ENCODE results near the gene GTF3A.
"Not testable (repeated sequence)": the region's sequence is repeated elsewhere in the genome, so short reads cannot be mapped to it uniquely, and the experiment has no call there.

Gene GTF3A

GRCh38 chr13:27391471-27391870, 32.9 kb upstream of the GTF3A start:
- Histone ChIP-seq H3K27me3 (replicated peaks; ENCODE audit: control insufficient read depth, insufficient read depth, low read length) (peaks cover 24% of the 10 kb centered on the region), H3K9ac (ENCODE audit: low read length) (no peak overlapping the region), H3K4me1 (ENCODE audit: control insufficient read depth, insufficient read depth, low read length) (peaks cover 5% of the 10 kb centered on the region), H3K4me3 (ENCODE audit: low read length) (no peak overlapping the region), H3K36me3 (ENCODE audit: control insufficient read depth, insufficient read depth, low read length, severe bottlenecking) (no peaks in the 10 kb centered on the region), H3K9me3 (ENCODE audit: control insufficient read depth, low read length) (no peaks in the 10 kb centered on the region)
- no peak for DNase-seq (ENCODE audit: low read depth)

GRCh38 chr13:27393101-27393500, 31.3 kb upstream of the GTF3A start:
- no peaks in the 10 kb centered on the region for H3K9me3 ChIP-seq (ENCODE audit: control insufficient read depth, low read length)
- no peaks in the 10 kb centered on the region for H3K36me3 ChIP-seq (ENCODE audit: control insufficient read depth, insufficient read depth, low read length, severe bottlenecking)
- no peak overlapping the region for H3K9ac ChIP-seq (ENCODE audit: low read length)
- peaks cover 5% of the 10 kb centered on the region for H3K4me1 ChIP-seq (ENCODE audit: control insufficient read depth, insufficient read depth, low read length)
- H3K27me3 ChIP-seq (replicated peaks; ENCODE audit: control insufficient read depth, insufficient read depth, low read length) = peaks cover 26% of the 10 kb centered on the region
- DNase-seq (ENCODE audit: low read depth) = no peak
- no peak overlapping the region for H3K4me3 ChIP-seq (ENCODE audit: low read length)

DNA sequence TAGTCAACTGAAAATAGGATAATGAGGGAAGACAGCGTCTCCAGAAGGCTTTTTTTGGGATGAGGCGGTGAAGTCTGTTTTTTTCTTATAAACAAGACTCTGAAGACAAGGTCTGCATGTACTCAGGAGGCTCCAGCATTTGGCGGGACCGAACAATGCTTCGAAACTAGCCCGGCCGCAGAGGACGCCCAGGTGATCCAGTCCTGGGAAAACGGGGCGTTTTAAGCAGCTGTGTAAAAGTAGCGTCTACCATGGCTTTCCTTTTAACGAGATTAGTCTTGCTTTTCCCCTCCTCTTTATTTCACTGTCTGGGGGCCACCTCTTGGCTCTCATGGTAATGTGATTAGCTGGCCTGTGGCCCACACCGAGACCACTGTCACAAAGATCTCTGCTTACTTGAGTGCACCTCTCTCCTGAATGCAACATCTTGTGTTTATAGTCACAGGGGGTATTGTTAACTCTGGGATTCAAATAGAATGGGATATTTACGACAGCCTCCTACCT, 29.4 kb upstream of the GTF3A start:
- Histone ChIP-seq H3K27me3 (replicated peaks; ENCODE audit: control insufficient read depth, insufficient read depth, low read length) (peaks cover 26% of the 10 kb centered on the region), H3K36me3 (ENCODE audit: control insufficient read depth, insufficient read depth, low read length, severe bottlenecking) (no peaks in the 10 kb centered on the region), H3K9me3 (ENCODE audit: control insufficient read depth, low read length) (no peaks in the 10 kb centered on the region), H3K4me1 (ENCODE audit: control insufficient read depth, insufficient read depth, low read length) (peaks cover 5% of the 10 kb centered on the region), H3K9ac (ENCODE audit: low read length) (no peak overlapping the region), H3K4me3 (ENCODE audit: low read length) (no peak overlapping the region)
- no peak for DNase-seq (ENCODE audit: low read depth)

GRCh38 chr13:27396252-27396846, 28.1 kb upstream of the GTF3A start:
- no peak for DNase-seq (ENCODE audit: low read depth)
- no peaks in the 10 kb centered on the region for H3K36me3 ChIP-seq (ENCODE audit: control insufficient read depth, insufficient read depth, low read length, severe bottlenecking)
- no peak overlapping the region for H3K9ac ChIP-seq (ENCODE audit: low read length)
- peaks cover 26% of the 10 kb centered on the region for H3K27me3 ChIP-seq (replicated peaks; ENCODE audit: control insufficient read depth, insufficient read depth, low read length)
- H3K4me3 ChIP-seq (ENCODE audit: low read length) = no peak overlapping the region
- H3K4me1 ChIP-seq (ENCODE audit: control insufficient read depth, insufficient read depth, low read length) = peaks cover 5% of the 10 kb centered on the region
- no peaks in the 10 kb centered on the region for H3K9me3 ChIP-seq (ENCODE audit: control insufficient read depth, low read length)

- Histone ChIP-seq H3K9ac (ENCODE audit: low read length) (no peak overlapping the region), H3K4me1 (ENCODE audit: control insufficient read depth, insufficient read depth, low read length) (peaks cover 10% of the 10 kb centered on the region), H3K27me3 (replicated peaks; ENCODE audit: control insufficient read depth, insufficient read depth, low read length) (peaks cover 22% of the 10 kb centered on the region), H3K36me3 (ENCODE audit: control insufficient read depth, insufficient read depth, low read length, severe bottlenecking) (no peaks in the 10 kb centered on the region), H3K4me3 (ENCODE audit: low read length) (no peak overlapping the region), H3K9me3 (ENCODE audit: control insufficient read depth, low read length) (no peaks in the 10 kb centered on the region)
- no peak for DNase-seq (ENCODE audit: low read depth)
Observed at GRCh38 chr13:27398360-27398759, 26.1 kb upstream of the GTF3A start.

DNA sequence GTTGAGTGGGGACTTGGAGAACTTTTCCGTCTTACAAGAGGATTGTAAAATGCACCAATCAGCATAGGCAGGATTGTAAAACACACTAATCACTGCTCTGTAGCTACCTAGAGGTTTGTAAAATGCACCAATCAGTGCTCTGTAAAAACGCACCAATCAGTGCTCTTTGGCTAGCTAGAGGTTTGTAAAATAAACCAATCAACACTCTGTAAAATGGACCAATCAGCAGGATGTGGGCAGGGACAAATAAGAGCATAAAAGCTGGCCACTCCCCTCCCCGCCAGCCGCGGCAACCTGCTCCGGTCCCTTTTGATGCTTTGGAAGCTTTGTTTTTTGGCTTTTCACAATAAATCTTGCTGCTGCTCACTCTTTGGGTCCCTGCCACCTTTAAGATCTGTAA, 24.0 kb upstream of the GTF3A start:
- H3K9me3 ChIP-seq (ENCODE audit: control insufficient read depth, low read length); H3K4me3 ChIP-seq (ENCODE audit: low read length); H3K9ac ChIP-seq (ENCODE audit: low read length); DNase-seq (ENCODE audit: low read depth); H3K36me3 ChIP-seq (ENCODE audit: control insufficient read depth, insufficient read depth, low read length, severe bottlenecking): not testable (repeated sequence)
- peaks cover 20% of the 10 kb centered on the region for H3K4me1 ChIP-seq (ENCODE audit: control insufficient read depth, insufficient read depth, low read length)
- peaks cover 12% of the 10 kb centered on the region for H3K27me3 ChIP-seq (replicated peaks; ENCODE audit: control insufficient read depth, insufficient read depth, low read length)

DNA sequence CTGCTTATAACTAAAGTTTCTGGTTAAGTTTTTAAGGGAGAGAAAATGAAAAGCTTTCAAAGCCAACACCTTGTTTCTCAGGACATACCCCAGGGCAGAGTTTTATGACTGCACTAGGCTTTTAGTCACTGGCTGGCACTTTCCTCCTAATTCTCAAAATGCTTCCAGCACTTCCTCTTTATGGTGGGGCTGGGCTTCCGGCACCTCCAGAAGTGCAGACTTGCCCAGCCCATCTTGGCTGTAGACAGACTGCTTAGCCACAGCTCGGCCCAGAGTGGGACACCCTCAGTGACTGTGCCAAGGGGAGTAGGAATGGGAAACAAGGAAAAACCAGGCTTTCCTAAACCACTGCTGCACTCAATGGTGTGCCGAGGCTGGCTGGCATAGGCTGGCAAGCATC, 23.2 kb upstream of the GTF3A start:
- H3K36me3 ChIP-seq (ENCODE audit: control insufficient read depth, insufficient read depth, low read length, severe bottlenecking) = no peaks in the 10 kb centered on the region
- peaks cover 20% of the 10 kb centered on the region for H3K4me1 ChIP-seq (ENCODE audit: control insufficient read depth, insufficient read depth, low read length)

DNA sequence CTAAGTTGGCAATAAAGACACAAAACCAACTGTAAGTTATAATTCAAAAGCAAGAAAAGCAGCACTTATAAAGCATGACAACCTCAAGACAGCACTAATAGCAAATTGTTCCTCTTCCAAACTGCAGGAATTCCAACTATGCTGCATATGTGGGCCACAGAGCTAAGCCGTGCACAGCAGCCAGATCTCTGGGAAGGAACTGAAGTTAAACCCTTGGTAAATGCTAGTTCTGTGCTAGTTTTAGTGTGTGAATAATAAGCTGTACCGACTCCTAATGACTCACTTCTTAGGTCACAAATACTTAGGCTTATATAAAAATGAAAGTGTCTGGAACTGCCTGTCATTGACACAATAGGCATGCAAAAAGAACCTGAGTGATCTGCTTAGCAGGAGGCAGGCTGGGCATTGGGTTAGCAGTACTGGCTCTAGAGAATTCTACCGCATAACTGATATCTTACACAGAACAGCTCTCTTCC, 21.2 kb upstream of the GTF3A start:
- H3K4me1 ChIP-seq (ENCODE audit: control insufficient read depth, insufficient read depth, low read length) = peaks cover 20% of the 10 kb centered on the region
- H3K4me3 ChIP-seq (ENCODE audit: low read length) = peak overlapping the region; percentile 8
- H3K9me3 ChIP-seq (ENCODE audit: control insufficient read depth, low read length) = no peaks in the 10 kb centered on the region
- peak; percentile 66 for DNase-seq (ENCODE audit: low read depth)
- H3K36me3 ChIP-seq (ENCODE audit: control insufficient read depth, insufficient read depth, low read length, severe bottlenecking) = no peaks in the 10 kb centered on the region
- peak overlapping the region; percentile 35 for H3K9ac ChIP-seq (ENCODE audit: low read length)
- H3K27me3 ChIP-seq (replicated peaks; ENCODE audit: control insufficient read depth, insufficient read depth, low read length) = peaks cover 15% of the 10 kb centered on the region

More for the DNA sequence above, 23.2 kb upstream of the GTF3A start:
- DNase-seq (ENCODE audit: low read depth) = no peak
- peaks cover 5% of the 10 kb centered on the region for H3K27me3 ChIP-seq (replicated peaks; ENCODE audit: control insufficient read depth, insufficient read depth, low read length)
- no peak overlapping the region for H3K4me3 ChIP-seq (ENCODE audit: low read length)
- no peaks in the 10 kb centered on the region for H3K9me3 ChIP-seq (ENCODE audit: control insufficient read depth, low read length)
- H3K9ac ChIP-seq (ENCODE audit: low read length) = no peak overlapping the region

- Histone ChIP-seq H3K4me3 (ENCODE audit: low read length) (peak overlapping the region; percentile 8), H3K9me3 (ENCODE audit: control insufficient read depth, low read length) (no peaks in the 10 kb centered on the region), H3K27me3 (replicated peaks; ENCODE audit: control insufficient read depth, insufficient read depth, low read length) (peaks cover 21% of the 10 kb centered on the region), H3K36me3 (ENCODE audit: control insufficient read depth, insufficient read depth, low read length, severe bottlenecking) (no peaks in the 10 kb centered on the region), H3K9ac (ENCODE audit: low read length) (peak overlapping the region; percentile 31), H3K4me1 (ENCODE audit: control insufficient read depth, insufficient read depth, low read length) (peaks cover 20% of the 10 kb centered on the region)
- no peak for DNase-seq (ENCODE audit: low read depth)
Observed at GRCh38 chr13:27403727-27404385, 20.6 kb upstream of the GTF3A start.

- H3K9me3 ChIP-seq (ENCODE audit: control insufficient read depth, low read length) = peaks cover 5% of the 10 kb centered on the region
- peaks cover 20% of the 10 kb centered on the region for H3K4me1 ChIP-seq (ENCODE audit: control insufficient read depth, insufficient read depth, low read length)
- H3K27me3 ChIP-seq (replicated peaks; ENCODE audit: control insufficient read depth, insufficient read depth, low read length) = peaks cover 27% of the 10 kb centered on the region
- H3K4me3 ChIP-seq (ENCODE audit: low read length) = no peak overlapping the region
- DNase-seq (ENCODE audit: low read depth) = no peak
- H3K36me3 ChIP-seq (ENCODE audit: control insufficient read depth, insufficient read depth, low read length, severe bottlenecking) = no peaks in the 10 kb centered on the region
- H3K9ac ChIP-seq (ENCODE audit: low read length) = no peak overlapping the region
Observed at GRCh38 chr13:27404680-27405079, 19.7 kb upstream of the GTF3A start.

DNA sequence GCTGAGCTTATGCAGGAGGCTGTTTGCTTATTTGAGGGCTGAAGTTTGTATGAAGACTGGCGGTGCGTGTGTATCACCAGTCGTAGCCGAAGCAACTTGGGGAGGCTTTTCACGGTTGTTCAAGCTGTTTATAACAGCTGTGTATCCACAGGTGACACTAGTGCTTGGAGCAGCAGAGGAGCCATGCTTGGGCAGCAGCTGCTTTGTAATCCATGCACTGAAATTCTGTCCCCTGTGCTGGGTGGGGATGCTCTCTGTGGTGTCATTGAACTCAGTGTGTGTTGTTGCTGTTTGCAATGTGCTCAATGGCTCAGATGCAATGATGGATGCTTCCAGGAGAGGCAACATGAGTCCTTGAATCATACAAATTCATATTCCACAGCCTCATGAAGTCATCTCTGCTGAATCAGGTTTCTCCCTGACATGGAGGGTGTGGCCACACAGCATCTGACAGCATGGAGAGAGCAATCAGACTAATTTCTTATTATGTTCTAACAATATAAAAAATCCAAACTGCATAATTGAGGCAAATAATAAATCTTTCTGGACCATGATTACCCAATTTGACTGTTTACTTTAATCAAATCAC, 18.8 kb upstream of the GTF3A start:
- peaks cover 12% of the 10 kb centered on the region for H3K9me3 ChIP-seq (ENCODE audit: control insufficient read depth, low read length)
- no peak for DNase-seq (ENCODE audit: low read depth)
- peaks cover 31% of the 10 kb centered on the region for H3K27me3 ChIP-seq (replicated peaks; ENCODE audit: control insufficient read depth, insufficient read depth, low read length)
- H3K4me1 ChIP-seq (ENCODE audit: control insufficient read depth, insufficient read depth, low read length) = peaks cover 20% of the 10 kb centered on the region
- no peak overlapping the region for H3K9ac ChIP-seq (ENCODE audit: low read length)
- H3K4me3 ChIP-seq (ENCODE audit: low read length) = no peak overlapping the region
- no peaks in the 10 kb centered on the region for H3K36me3 ChIP-seq (ENCODE audit: control insufficient read depth, insufficient read depth, low read length, severe bottlenecking)

All from adipocyte (in vitro differentiated cells).